HepG2 (cell line): ENCODE measurements around the gene BORCS5. TPM values are rescaled to one million over a fixed set of nuclear protein-coding genes. Genes with fewer than 3 reads are reported as not detected.
A peak's percentile ranks its signal among the peaks of the same experiment; 100 is the strongest.

Experiments used
- CAMTA2 ChIP-seq: sonication (generic); formaldehyde crosslinking; IDR thresholded peaks from 2 replicates; pipeline ENCODE4 v1.4.0; 2020; ENCODE audit warnings: mild to moderate bottlenecking, missing genetic modification reagents, borderline replicate concordance
- GPBP1L1 ChIP-seq: sonication (generic); formaldehyde crosslinking; IDR thresholded peaks from 2 replicates; pipeline ENCODE4 v1.5.0; 2020; ENCODE audit warnings: mild to moderate bottlenecking, missing genetic modification reagents
- HIC2 ChIP-seq: sonication (generic); formaldehyde crosslinking; IDR thresholded peaks from 2 replicates; pipeline ENCODE4 v1.9.0; 2022; ENCODE audit warnings: low read depth, missing genetic modification reagents
- HMG20B ChIP-seq: conservative IDR thresholded peaks from 2 replicates; pipeline ENCODE4 v1.6.1; 2016; ENCODE audit warnings: missing genetic modification reagents, missing compliant biosample characterization
- NBN ChIP-seq: fragments of 450-650 bp; conservative IDR thresholded peaks from 2 replicates; pipeline ENCODE4 v1.6.1; 2017
- NFATC3 ChIP-seq: sonication (generic); formaldehyde crosslinking; IDR thresholded peaks from 2 replicates; pipeline ENCODE4 v1.5.1; 2020; ENCODE audit warnings: mild to moderate bottlenecking, missing genetic modification reagents
- PHF8 ChIP-seq: sonication (generic); formaldehyde crosslinking; IDR thresholded peaks from 2 replicates; pipeline ENCODE4 v1.5.0; 2020; ENCODE audit warnings: missing genetic modification reagents
- RCOR2 ChIP-seq: IDR thresholded peaks from 2 replicates; pipeline ENCODE4 v1.6.1; 2016; ENCODE audit warnings: missing biosample characterization, missing genetic modification reagents
- RERE ChIP-seq: IDR thresholded peaks from 2 replicates; pipeline ENCODE4 v1.6.1; 2016; ENCODE audit warnings: low read depth, missing genetic modification reagents, missing compliant biosample characterization
- SMARCE1 ChIP-seq: fragments of 450-650 bp; IDR thresholded peaks from 2 replicates; pipeline ENCODE4 v1.6.1; 2017; ENCODE audit warnings: borderline replicate concordance
- YEATS2 ChIP-seq: sonication (generic); formaldehyde crosslinking; IDR thresholded peaks from 2 replicates; pipeline ENCODE4 v1.4.0; 2020; ENCODE audit warnings: missing genetic modification reagents, borderline replicate concordance
- ZMYM4 ChIP-seq: sonication (generic); formaldehyde crosslinking; IDR thresholded peaks from 2 replicates; pipeline ENCODE4 v1.8.1; 2023; ENCODE audit warnings: mild to moderate bottlenecking, missing genetic modification reagents
- ZNF18 ChIP-seq: sonication (generic); formaldehyde crosslinking; IDR thresholded peaks from 2 replicates; pipeline ENCODE4 v1.8.0; 2022; ENCODE audit warnings: mild to moderate bottlenecking, missing genetic modification reagents; ENCODE audit not compliant: insufficient replicate concordance
- ZNF337 ChIP-seq: sonication (generic); formaldehyde crosslinking; IDR thresholded peaks from 2 replicates; pipeline ENCODE4 v1.5.1; 2020; ENCODE audit warnings: missing genetic modification reagents, low read depth, mild to moderate bottlenecking, borderline replicate concordance
- ZNF777 ChIP-seq: sonication (generic); formaldehyde crosslinking; IDR thresholded peaks from 2 replicates; pipeline ENCODE4 v1.4.0; 2020; ENCODE audit warnings: missing genetic modification reagents
- ZNF780A ChIP-seq: sonication (generic); formaldehyde crosslinking; IDR thresholded peaks from 2 replicates; pipeline ENCODE4 v1.8.0; 2022; ENCODE audit warnings: mild to moderate bottlenecking, missing genetic modification reagents, moderate library complexity
- polyA plus RNA-seq, 8 experiments: library from polyadenylated mRNA; depleted of rRNA in 3 of 8; stranded (reverse) in 7 of 8; unstranded in 1 of 8; fragments of >200 nt; fragmentation: Illumina TruSeq in 4 of 8; extraction: Trizol in 4 of 8; gene quantifications; 2 replicates each; pipeline versions ENCODE4 v1.2.1 to v1.2.3, GENCODE V29; 2011 to 2016; ENCODE audit warnings: low read depth in 4 of 8, missing spikeins in 1 of 8, mixed read lengths in 1 of 8; ENCODE audit not compliant: insufficient read depth in 1 of 8
- total RNA-seq, 5 experiments: library from RNA; depleted of rRNA; stranded (reverse); fragments of >200 nt; fragmentation: Illumina TruSeq; extraction: Trizol; gene quantifications; 2 replicates each; pipeline ENCODE4 v1.2.3, GENCODE V29; 2016; ENCODE audit warnings: low read depth in 1 of 5

Gene BORCS5
- total and polyA plus RNA-seq, 2 of the 13 experiments (the other 11 are each of a cell fraction or from before 2014, with no cell fraction given), result 3.9 to 4.7 TPM

- TF ChIP-seq GPBP1L1 (no peak), CAMTA2 (CRISPR knock-in tag) (no peak), YEATS2 (CRISPR knock-in tag) (no peak), ZNF337 (CRISPR knock-in tag) (no peak), NBN (no peak), NFATC3 (CRISPR knock-in tag) (no peak), ZNF777 (CRISPR knock-in tag) (no peak), RCOR2 (CRISPR knock-in tag) (peak; percentile 87), ZNF18 (CRISPR knock-in tag) (no peak), ZMYM4 (peak; percentile 15; the same call in 1 of the 2 replicates), SMARCE1 (no peak), RERE (peak; percentile 87), ZNF780A (CRISPR knock-in tag) (no peak), HIC2 (CRISPR knock-in tag) (no peak), HMG20B (CRISPR knock-in tag) (no peak; the same call in 1 of the 2 replicates), PHF8 (CRISPR knock-in tag) (no peak)
These were observed 46.7 kb downstream of the BORCS5 start (continued) for GRCh38 chr12:12403264-12404248.
